ACC112 (cell line): Measurements from ENCODE around the gene RIMKLA.

Experiments used
- H2AFZ ChIP-seq: fragments of 200-600 bp; sonication (generic); one replicate; pipeline ENCODE4 v1.6.0; 2017; ENCODE audit warnings: antibody characterized with exemption, low read length; ENCODE audit not compliant: unreplicated experiment
- H3K27ac ChIP-seq: fragments of 200-600 bp; sonication (generic); 2 replicates; pipeline ENCODE4 v1.5.1; 2014; ENCODE audit warnings: low read depth, mild to moderate bottlenecking, antibody characterized with exemption, low read length, moderate library complexity
- H3K27me3 ChIP-seq: fragments of 200-600 bp; sonication (generic); 2 replicates; pipeline ENCODE4 v1.6.1; 2014; ENCODE audit warnings: mild to moderate bottlenecking, antibody characterized with exemption, low read length, moderate library complexity, mixed read lengths; ENCODE audit not compliant: insufficient read depth
- H3K36me3 ChIP-seq: fragments of 200-600 bp; sonication (generic); 2 replicates; pipeline ENCODE4 v1.6.1; 2016; ENCODE audit warnings: mild to moderate bottlenecking, antibody characterized with exemption, low read length, moderate library complexity, mixed read lengths; ENCODE audit not compliant: insufficient read depth
- H3K4me1 ChIP-seq: fragments of 200-600 bp; sonication (generic); one replicate; pipeline ENCODE4 v1.6.1; 2016; ENCODE audit warnings: low read length, mixed read lengths; ENCODE audit not compliant: insufficient read depth, unreplicated experiment, control insufficient read depth
- H3K4me3 ChIP-seq: fragments of 200-600 bp; sonication (generic); 2 replicates; pipeline ENCODE4 v1.5.1; 2014; ENCODE audit warnings: mild to moderate bottlenecking, low read depth, low read length
- H3K79me2 ChIP-seq: fragments of 200-600 bp; sonication (generic); one replicate; pipeline ENCODE4 v1.6.0; 2016; ENCODE audit warnings: low read length; ENCODE audit not compliant: control insufficient read depth, unreplicated experiment, insufficient read depth

RIMKLA gene

GRCh38 chr1:42379794-42380585 lies 602 bp upstream of the RIMKLA start:
- Histone ChIP-seq H3K36me3 (no peaks in the 10 kb centered on the region), H3K79me2 (no peaks in the 10 kb centered on the region), H3K4me1 (no peaks in the 10 kb centered on the region), H3K27me3 (peaks cover 63% of the 10 kb centered on the region), H3K27ac (no peak overlapping the region), H2AFZ (peak overlapping the region; percentile 51), H3K4me3 (peak overlapping the region; percentile 62)

GRCh38 chr1:42381280-42381673 lies 685 bp downstream of the RIMKLA start:
- Histone ChIP-seq H3K4me1 (no peaks in the 10 kb centered on the region), H2AFZ (no peak overlapping the region), H3K4me3 (peak overlapping the region; percentile 62; the same call in 1 of the 2 replicates), H3K36me3 (no peaks in the 10 kb centered on the region), H3K79me2 (no peaks in the 10 kb centered on the region), H3K27me3 (peaks cover 63% of the 10 kb centered on the region), H3K27ac (no peak overlapping the region)

- H3K27ac ChIP-seq = no peak overlapping the region
- peaks cover 47% of the 10 kb centered on the region for H3K27me3 ChIP-seq
- no peaks in the 10 kb centered on the region for H3K4me1 ChIP-seq
- H3K4me3 ChIP-seq = no peak overlapping the region
- H3K36me3 ChIP-seq = no peaks in the 10 kb centered on the region
- H2AFZ ChIP-seq = peak overlapping the region; percentile 78
- no peaks in the 10 kb centered on the region for H3K79me2 ChIP-seq
These were observed 4.7 kb downstream of the RIMKLA start for GRCh38 chr1:42385283-42385682.

GRCh38 chr1:42386051-42386450 lies 5.5 kb downstream of the RIMKLA start:
- Histone ChIP-seq H3K27me3 (peaks cover 48% of the 10 kb centered on the region), H3K79me2 (no peaks in the 10 kb centered on the region), H3K36me3 (no peaks in the 10 kb centered on the region), H2AFZ (no peak overlapping the region), H3K4me1 (no peaks in the 10 kb centered on the region), H3K4me3 (no peak overlapping the region), H3K27ac (no peak overlapping the region)

- Histone ChIP-seq H3K4me1 (no peaks in the 10 kb centered on the region), H3K36me3 (no peaks in the 10 kb centered on the region), H3K27me3 (peaks cover 69% of the 10 kb centered on the region), H3K4me3 (no peak overlapping the region), H3K79me2 (no peaks in the 10 kb centered on the region), H3K27ac (no peak overlapping the region), H2AFZ (no peak overlapping the region)
These were observed 11.7 kb downstream of the RIMKLA start for GRCh38 chr1:42392255-42392654.

- Histone ChIP-seq H3K79me2 (no peaks in the 10 kb centered on the region), H3K4me1 (no peaks in the 10 kb centered on the region), H3K4me3 (no peak overlapping the region), H2AFZ (no peak overlapping the region), H3K27me3 (peaks cover 78% of the 10 kb centered on the region), H3K36me3 (no peaks in the 10 kb centered on the region), H3K27ac (no peak overlapping the region)
These were observed 12.6 kb downstream of the RIMKLA start for GRCh38 chr1:42392967-42393848.

GRCh38 chr1:42399315-42400100 lies 18.9 kb downstream of the RIMKLA start:
- Histone ChIP-seq H3K27ac (no peak overlapping the region), H3K4me3 (no peak overlapping the region), H3K27me3 (peaks cover 82% of the 10 kb centered on the region), H2AFZ (no peak overlapping the region), H3K4me1 (no peaks in the 10 kb centered on the region), H3K79me2 (no peaks in the 10 kb centered on the region), H3K36me3 (no peaks in the 10 kb centered on the region)

- H3K27ac ChIP-seq = no peak overlapping the region
- H3K36me3 ChIP-seq = no peaks in the 10 kb centered on the region
- H3K4me3 ChIP-seq = no peak overlapping the region
- H3K79me2 ChIP-seq = no peaks in the 10 kb centered on the region
- H3K4me1 ChIP-seq = no peaks in the 10 kb centered on the region
- H2AFZ ChIP-seq = no peak overlapping the region
- H3K27me3 ChIP-seq = peaks cover 94% of the 10 kb centered on the region
These were observed 23.3 kb downstream of the RIMKLA start for GRCh38 chr1:42403880-42404400.

- Histone ChIP-seq H3K27me3 (peaks cover 74% of the 10 kb centered on the region), H3K4me1 (no peaks in the 10 kb centered on the region), H3K36me3 (no peaks in the 10 kb centered on the region), H3K27ac (no peak overlapping the region), H3K79me2 (no peaks in the 10 kb centered on the region), H2AFZ (no peak overlapping the region), H3K4me3 (no peak overlapping the region)
These were observed 34.2 kb downstream of the RIMKLA start for GRCh38 chr1:42414551-42415496.
